ENCODE results near the gene RABEP2.

GRCh38 chr16:28925386-28926228, 569 bp upstream of the RABEP2 start:
- TF ChIP-seq CTCF (IDR thresholded peaks at IDR 0.05; ENCODE audit: low read length) (no peak), EZH2 (IDR thresholded peaks at IDR 0.05; ENCODE audit: borderline replicate concordance, low read length) (no peak)

All from OCI-LY1 (cell line).